ENCODE results near the gene ZBTB9.

GRCh38 chr6:33418690-33419291 is 35.6 kb upstream of the ZBTB9 start:
- TF ChIP-seq EZH2 (IDR thresholded peaks at IDR 0.05; ENCODE audit: borderline replicate concordance, low read length), result no peak
- TF ChIP-seq CTCF (IDR thresholded peaks at IDR 0.05; ENCODE audit: low read length), result no peak

Data from OCI-LY1 (cell line).